Peyer's patch (tissue), 4 donors: ENCODE results near the gene PEX6.

ENCODE experiments used
- CTCF ChIP-seq, 6 experiments: fragments of 450-650 bp in 4 of 6; fragments of 200-600 bp in 2 of 6; sonication (generic) in 1 of 6; IDR thresholded peaks; one replicate each; pipeline ENCODE4 v1.5.1; 2017 to 2019; ENCODE audit warnings: antibody characterized with exemption in 6 of 6, mild to moderate bottlenecking in 3 of 6, moderate library complexity in 1 of 6
- POLR2A ChIP-seq, 2 donors: fragments of 450-650 bp; IDR thresholded peaks; one replicate each; pipeline ENCODE4 v1.5.1; 2017; ENCODE audit warnings: antibody characterized with exemption in 2 of 2, mild to moderate bottlenecking in 2 of 2, moderate library complexity in 2 of 2

- TF ChIP-seq CTCF (IDR thresholded peaks at IDR 0.05) (no peak), POLR2A (IDR thresholded peaks at IDR 0.05) (no peak)
These were observed 4.0 kb downstream of the PEX6 start for GRCh38 chr6:42974919-42975505.
